Measurements from ENCODE around the gene SIX2. TPM values are rescaled to one million over a fixed set of nuclear protein-coding genes. Genes with fewer than 3 reads are reported as not detected.
"Not testable (repeated sequence)": the region's sequence is repeated elsewhere in the genome, so short reads cannot be mapped to it uniquely, and the experiment has no call there.

Gene SIX2
- total and polyA plus RNA-seq, 2 of the 8 experiments (the other 6 are each of a cell fraction or from before 2014, with no cell fraction given), result 0.47 to 1.0 TPM

DNA sequence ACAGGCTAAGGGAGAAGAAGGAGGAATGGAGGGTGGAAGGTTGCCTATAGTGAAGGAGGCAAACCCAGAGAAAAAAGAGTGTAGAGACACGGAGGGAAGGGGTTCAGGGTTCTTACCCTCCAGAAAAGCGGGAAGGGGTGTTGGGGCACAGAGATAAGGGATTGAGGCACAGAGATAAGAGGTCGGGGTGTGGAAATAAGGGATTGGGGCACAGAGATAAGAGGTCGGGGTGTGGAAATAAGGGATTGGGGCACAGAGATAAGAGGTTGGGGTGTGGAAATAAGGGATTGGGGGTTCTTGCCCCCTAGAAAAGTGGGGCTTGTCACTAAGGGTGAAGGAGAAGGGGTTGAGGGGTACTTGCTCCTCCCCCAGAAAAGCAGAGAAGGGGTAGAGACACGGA lies 29.6 kb upstream of the SIX2 start:
- H2BK5ac ChIP-seq (ENCODE audit: low read depth, low read length); H3K56ac ChIP-seq (replicated peaks; ENCODE audit: insufficient read length, low read depth, low read length); H2BK120ac ChIP-seq (replicated peaks; ENCODE audit: low read depth, low read length); H3K9me3 ChIP-seq (ENCODE audit: insufficient read depth in 2 of 2, low read depth in 1 of 2, low read length in 1 of 2); H3K9ac ChIP-seq (replicated peaks in 1 of 4; ENCODE audit: extremely low read depth in 1 of 4, low read depth in 3 of 4, low read length in 3 of 4); H2AK5ac ChIP-seq (ENCODE audit: low read depth, low read length); H3K36me3 ChIP-seq (ENCODE audit: control insufficient read depth in 2 of 4, insufficient read depth in 4 of 4, low read length in 3 of 4); H3K4me2 ChIP-seq (ENCODE audit: insufficient read depth in 1 of 2, low read depth in 2 of 2, low read length in 2 of 2); H3K14ac ChIP-seq (ENCODE audit: insufficient read length); H3K4ac ChIP-seq (replicated peaks; ENCODE audit: insufficient read length, low read depth, low read length); CTCF ChIA-PET (ENCODE audit: partially characterized antibody); H3K18ac ChIP-seq (ENCODE audit: extremely low read depth, low read length); H3K4me3 ChIP-seq (ENCODE audit: extremely low read depth in 1 of 4, insufficient read depth in 2 of 4, low read depth in 3 of 4, low read length in 4 of 4); H2BK15ac ChIP-seq (ENCODE audit: low read length); H2BK12ac ChIP-seq (ENCODE audit: low read depth, low read length); FAIRE-seq; H4K20me1 ChIP-seq (replicated peaks in 1 of 2; ENCODE audit: control insufficient read depth in 1 of 2, insufficient read depth in 2 of 2, low read length in 2 of 2); H4K8ac ChIP-seq (ENCODE audit: extremely low read depth, insufficient read depth, low read length); DNase-seq (ENCODE audit: low read depth in 1 of 2, low spot score in 2 of 2); H3K79me2 ChIP-seq (ENCODE audit: control insufficient read depth in 1 of 2, insufficient read depth in 2 of 2, low read length in 2 of 2); H3K23me2 ChIP-seq (ENCODE audit: low read depth, low read length); H2AFZ ChIP-seq (ENCODE audit: low read length); H3K27me3 ChIP-seq (replicated peaks in 1 of 4; ENCODE audit: control insufficient read depth in 3 of 4, extremely low read depth in 1 of 4, insufficient read depth in 3 of 4, low read length in 3 of 4); H2BK20ac ChIP-seq (ENCODE audit: low read length); POLR2A ChIA-PET (ENCODE audit: partially characterized antibody); H3K79me1 ChIP-seq (ENCODE audit: low read depth, low read length); H3K27ac ChIP-seq (ENCODE audit: low read depth, low read length); H4K5ac ChIP-seq (ENCODE audit: insufficient read length, low read depth, low read length); H3K4me1 ChIP-seq (replicated peaks in 1 of 4; ENCODE audit: control insufficient read depth in 3 of 4, insufficient read depth in 4 of 4, low read length in 3 of 4); H3K23ac ChIP-seq (ENCODE audit: insufficient read length); H4K91ac ChIP-seq (replicated peaks; ENCODE audit: insufficient read length, low read length): not testable (repeated sequence)
- WGBS, 2 experiments (ENCODE audit: extremely low coverage in 1 of 2, insufficient coverage in 1 of 2, insufficient read length in 1 of 2, insufficient replicate concordance in 2 of 2, low coverage in 1 of 2, low lambda C conversion rate in 2 of 2, missing lambda C conversion rate in 1 of 2), result 80% methylated on average over 5 of the region's 5 CpGs; no CpG with 5 or more reads in 1 of the 2 experiments
